HG03097 (cell line): ENCODE results near the gene SCFD2.
"Not testable (repeated sequence)": the region's sequence is repeated elsewhere in the genome, so short reads cannot be mapped to it uniquely, and the experiment has no call there.

Experiments
- ATAC-seq: cut with Tn5 transposase; IDR thresholded peaks from one replicate; pipeline ENCODE4 v1.9.1; 2021; ENCODE audit not compliant: unreplicated experiment, low FRiP score

The SCFD2 gene

GRCh38 chr4:53060278-53060677 is 305.6 kb downstream of the SCFD2 start:
- ATAC-seq = no peak

- no peak for ATAC-seq
Measured at GRCh38 chr4:53059871-53060270, 306.0 kb downstream of the SCFD2 start.

- no peak for ATAC-seq
Measured at GRCh38 chr4:53059256-53059655, 306.6 kb downstream of the SCFD2 start.

- no peak for ATAC-seq
Measured at GRCh38 chr4:53057679-53058078, 308.2 kb downstream of the SCFD2 start.

GRCh38 chr4:53057108-53057507 is 308.8 kb downstream of the SCFD2 start:
- ATAC-seq = not testable (repeated sequence)

GRCh38 chr4:53055716-53056403 is 310.0 kb downstream of the SCFD2 start:
- no peak for ATAC-seq

GRCh38 chr4:53055274-53055673 is 310.6 kb downstream of the SCFD2 start:
- no peak for ATAC-seq

- no peak for ATAC-seq
Measured at GRCh38 chr4:53050361-53050774, 315.5 kb downstream of the SCFD2 start.

- ATAC-seq = no peak
Measured at GRCh38 chr4:53049528-53049927, 316.3 kb downstream of the SCFD2 start.

- ATAC-seq = no peak
Measured at GRCh38 chr4:53044651-53044960, 321.3 kb downstream of the SCFD2 start.

GRCh38 chr4:53043891-53044650 is 321.8 kb downstream of the SCFD2 start:
- ATAC-seq = no peak

GRCh38 chr4:53043055-53043454 is 322.8 kb downstream of the SCFD2 start:
- ATAC-seq = no peak

GRCh38 chr4:53040851-53041250 is 325.0 kb downstream of the SCFD2 start:
- ATAC-seq = no peak

- no peak for ATAC-seq
Measured at GRCh38 chr4:53040459-53040815, 325.4 kb downstream of the SCFD2 start.

GRCh38 chr4:53039741-53040458 is 326.0 kb downstream of the SCFD2 start:
- ATAC-seq = no peak

GRCh38 chr4:53037892-53038291 is 328.0 kb downstream of the SCFD2 start:
- ATAC-seq = no peak

GRCh38 chr4:53032908-53033307 is 333.0 kb downstream of the SCFD2 start:
- ATAC-seq = not testable (repeated sequence)

GRCh38 chr4:53026233-53026632 is 339.6 kb downstream of the SCFD2 start:
- no peak for ATAC-seq

GRCh38 chr4:53023677-53024299 is 342.1 kb downstream of the SCFD2 start:
- ATAC-seq = no peak

GRCh38 chr4:53022513-53023100 is 343.3 kb downstream of the SCFD2 start:
- no peak for ATAC-seq
